ENCODE results near the gene OR10K1.

Gene OR10K1

DNA sequence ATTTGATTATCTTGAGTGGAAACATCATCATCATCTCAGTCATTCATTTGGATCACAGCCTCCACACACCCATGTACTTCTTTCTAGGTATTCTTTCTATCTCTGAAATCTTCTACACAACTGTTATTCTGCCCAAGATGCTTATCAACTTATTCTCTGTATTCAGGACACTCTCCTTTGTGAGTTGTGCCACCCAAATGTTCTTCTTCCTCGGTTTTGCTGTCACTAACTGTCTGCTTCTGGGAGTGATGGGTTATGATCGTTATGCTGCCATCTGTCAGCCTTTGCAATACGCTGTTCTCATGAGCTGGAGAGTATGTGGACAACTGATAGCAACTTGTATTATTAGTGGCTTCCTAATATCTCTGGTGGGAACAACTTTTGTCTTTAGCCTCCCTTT lies 29.7 kb downstream of the OR10K1 start:
- DNase-seq (ENCODE audit: insufficient read length, low spot score), result no peak
- TF ChIP-seq, protein P1, sequence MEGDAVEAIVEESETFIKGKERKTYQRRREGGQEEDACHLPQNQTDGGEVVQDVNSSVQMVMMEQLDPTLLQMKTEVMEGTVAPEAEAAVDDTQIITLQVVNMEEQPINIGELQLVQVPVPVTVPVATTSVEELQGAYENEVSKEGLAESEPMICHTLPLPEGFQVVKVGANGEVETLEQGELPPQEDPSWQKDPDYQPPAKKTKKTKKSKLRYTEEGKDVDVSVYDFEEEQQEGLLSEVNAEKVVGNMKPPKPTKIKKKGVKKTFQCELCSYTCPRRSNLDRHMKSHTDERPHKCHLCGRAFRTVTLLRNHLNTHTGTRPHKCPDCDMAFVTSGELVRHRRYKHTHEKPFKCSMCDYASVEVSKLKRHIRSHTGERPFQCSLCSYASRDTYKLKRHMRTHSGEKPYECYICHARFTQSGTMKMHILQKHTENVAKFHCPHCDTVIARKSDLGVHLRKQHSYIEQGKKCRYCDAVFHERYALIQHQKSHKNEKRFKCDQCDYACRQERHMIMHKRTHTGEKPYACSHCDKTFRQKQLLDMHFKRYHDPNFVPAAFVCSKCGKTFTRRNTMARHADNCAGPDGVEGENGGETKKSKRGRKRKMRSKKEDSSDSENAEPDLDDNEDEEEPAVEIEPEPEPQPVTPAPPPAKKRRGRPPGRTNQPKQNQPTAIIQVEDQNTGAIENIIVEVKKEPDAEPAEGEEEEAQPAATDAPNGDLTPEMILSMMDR (IDR thresholded peaks at IDR 0.05; ENCODE audit: insufficient read depth, missing control alignments), result no peak
- no peak for FAIRE-seq

DNA sequence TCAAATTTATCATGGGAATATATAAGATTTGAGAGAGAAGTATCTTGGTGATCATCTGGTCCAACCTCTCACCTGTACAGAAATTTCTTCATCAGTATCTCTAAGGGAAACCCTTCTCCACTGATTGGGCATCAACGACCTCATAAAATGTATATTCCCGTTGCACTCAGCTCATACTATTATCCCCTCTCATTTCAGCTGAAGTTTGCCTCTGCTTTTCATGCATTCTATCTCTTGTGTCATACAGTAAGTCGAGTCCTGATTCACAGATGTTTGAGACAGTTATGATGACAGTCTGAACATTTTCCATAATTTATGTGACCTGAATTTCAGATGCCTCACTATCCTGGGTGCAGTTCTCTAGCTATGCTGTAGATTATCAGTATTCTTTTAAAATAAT lies 31.4 kb downstream of the OR10K1 start:
- TF ChIP-seq, protein P1 (IDR thresholded peaks at IDR 0.05; ENCODE audit: insufficient read depth, missing control alignments), result no peak
- no peak for FAIRE-seq
- no peak for DNase-seq (ENCODE audit: insufficient read length, low spot score)

DNA sequence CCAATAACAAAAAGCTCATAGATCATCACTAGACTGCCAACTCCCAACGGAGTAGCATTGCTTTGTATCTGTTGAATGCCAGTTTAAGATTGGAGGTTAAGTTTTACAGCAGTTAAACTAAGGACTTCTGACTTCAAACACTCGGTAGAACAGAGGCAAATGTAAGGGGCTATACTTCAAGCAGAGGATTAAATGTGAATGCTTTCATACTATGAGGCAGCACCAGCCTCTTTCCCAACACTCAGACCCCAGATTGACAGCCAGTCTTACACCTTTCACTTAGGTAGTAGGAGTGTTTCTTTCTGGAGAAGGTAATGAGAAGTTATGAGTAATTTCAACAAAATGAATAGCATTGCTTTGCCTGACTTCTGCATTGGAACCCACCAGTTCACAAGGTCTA lies 33.2 kb downstream of the OR10K1 start:
- TF ChIP-seq, protein P1 (IDR thresholded peaks at IDR 0.05; ENCODE audit: insufficient read depth, missing control alignments), result no peak
- DNase-seq (ENCODE audit: insufficient read length, low spot score) (no peak), FAIRE-seq (no peak)

GRCh38 chr1:158496374-158496773 lies 34.7 kb downstream of the OR10K1 start:
- TF ChIP-seq, protein P1 (IDR thresholded peaks at IDR 0.05; ENCODE audit: insufficient read depth, missing control alignments), result peak; percentile 22
- DNase-seq (ENCODE audit: insufficient read length, low spot score), result no peak
- FAIRE-seq, result no peak

DNA sequence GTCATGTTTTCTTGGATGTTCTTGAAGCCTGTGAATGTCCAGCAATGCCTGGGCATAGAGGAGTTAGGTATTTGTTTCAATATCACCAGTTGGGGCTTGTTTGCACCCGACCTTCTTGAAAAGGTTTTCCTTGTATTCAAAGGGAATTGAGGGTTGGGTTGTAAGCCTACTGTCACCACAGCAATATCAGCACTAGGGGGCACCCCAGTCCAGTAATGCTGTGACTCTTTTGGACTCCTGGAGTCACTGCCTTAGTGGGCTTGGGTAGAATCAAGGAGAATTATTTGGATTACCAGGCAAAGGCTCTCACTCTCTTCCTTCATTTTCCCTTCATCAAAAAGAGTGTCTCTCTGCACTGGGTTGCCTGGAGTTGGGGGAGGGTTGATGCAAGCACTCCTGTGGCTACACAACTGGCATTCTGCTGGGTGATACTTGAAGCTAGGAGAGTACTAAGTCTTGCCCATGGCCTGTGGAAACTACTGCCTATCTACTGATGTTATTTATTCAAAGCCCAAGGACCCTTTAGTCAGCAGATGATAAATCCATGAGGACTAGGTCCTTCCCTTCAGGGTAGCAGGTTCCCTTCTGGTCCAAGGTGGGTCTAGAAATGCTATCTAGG lies 44.8 kb downstream of the OR10K1 start:
- DNase-seq (ENCODE audit: insufficient read length, low spot score), result no peak
- TF ChIP-seq, protein P1 (IDR thresholded peaks at IDR 0.05; ENCODE audit: insufficient read depth, missing control alignments), result peak; percentile 51
- no peak for FAIRE-seq

- no peak for DNase-seq (ENCODE audit: insufficient read length, low spot score)
- FAIRE-seq, result no peak
- TF ChIP-seq, protein P1 (IDR thresholded peaks at IDR 0.05; ENCODE audit: insufficient read depth, missing control alignments), result no peak
Observed at GRCh38 chr1:158507511-158507910, 45.9 kb downstream of the OR10K1 start.

- TF ChIP-seq, protein P1 (IDR thresholded peaks at IDR 0.05; ENCODE audit: insufficient read depth, missing control alignments), result no peak
- FAIRE-seq, result no peak
- DNase-seq (ENCODE audit: insufficient read length, low spot score), result no peak
Observed at GRCh38 chr1:158509471-158510156, 48.0 kb downstream of the OR10K1 start.

Data from D721Med (cell line).